HuH-7.5 (cell line): ENCODE results near the gene SHISAL1.

Experiments used
- DNase-seq: peaks from one replicate; pipeline ENCODE4 v3.0.0; 2011; ENCODE audit warnings: low spot score

Gene SHISAL1

DNA sequence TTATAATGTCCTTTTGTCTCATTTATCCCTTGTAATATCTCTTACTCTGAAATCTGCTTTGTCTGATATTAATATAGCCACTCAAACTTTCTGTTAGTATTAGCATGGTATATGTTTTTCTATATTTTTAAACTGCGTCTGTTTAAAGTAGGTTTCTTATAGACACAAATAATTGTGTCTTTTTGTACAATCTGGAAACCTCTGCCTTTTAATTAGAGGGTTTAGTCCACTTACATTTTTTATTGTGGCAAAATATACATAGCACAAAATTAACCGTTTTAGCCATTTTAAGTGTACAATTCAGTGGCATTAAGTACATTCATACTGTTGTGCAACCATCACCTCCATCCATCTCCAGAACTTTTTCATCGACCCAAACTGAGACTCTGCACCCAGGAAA lies 103.4 kb downstream of the SHISAL1 start:
- no peak for DNase-seq

DNA sequence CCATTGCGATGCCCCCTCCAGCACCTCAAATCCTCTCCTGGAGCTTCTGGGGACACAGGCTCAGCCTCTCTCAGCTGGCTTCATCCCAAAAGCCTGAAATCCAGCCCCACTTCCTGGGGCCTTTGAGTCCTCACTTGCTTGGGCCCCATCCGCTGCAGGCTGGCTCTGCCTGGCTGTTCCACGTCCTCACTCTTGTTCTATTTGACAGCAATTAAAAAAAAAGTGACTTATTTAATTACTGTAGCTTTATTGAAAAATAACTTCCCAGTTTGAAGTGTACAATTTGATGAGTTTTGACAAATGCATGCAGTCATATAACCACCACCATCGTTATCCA lies 104.8 kb downstream of the SHISAL1 start:
- DNase-seq: no peak

DNA sequence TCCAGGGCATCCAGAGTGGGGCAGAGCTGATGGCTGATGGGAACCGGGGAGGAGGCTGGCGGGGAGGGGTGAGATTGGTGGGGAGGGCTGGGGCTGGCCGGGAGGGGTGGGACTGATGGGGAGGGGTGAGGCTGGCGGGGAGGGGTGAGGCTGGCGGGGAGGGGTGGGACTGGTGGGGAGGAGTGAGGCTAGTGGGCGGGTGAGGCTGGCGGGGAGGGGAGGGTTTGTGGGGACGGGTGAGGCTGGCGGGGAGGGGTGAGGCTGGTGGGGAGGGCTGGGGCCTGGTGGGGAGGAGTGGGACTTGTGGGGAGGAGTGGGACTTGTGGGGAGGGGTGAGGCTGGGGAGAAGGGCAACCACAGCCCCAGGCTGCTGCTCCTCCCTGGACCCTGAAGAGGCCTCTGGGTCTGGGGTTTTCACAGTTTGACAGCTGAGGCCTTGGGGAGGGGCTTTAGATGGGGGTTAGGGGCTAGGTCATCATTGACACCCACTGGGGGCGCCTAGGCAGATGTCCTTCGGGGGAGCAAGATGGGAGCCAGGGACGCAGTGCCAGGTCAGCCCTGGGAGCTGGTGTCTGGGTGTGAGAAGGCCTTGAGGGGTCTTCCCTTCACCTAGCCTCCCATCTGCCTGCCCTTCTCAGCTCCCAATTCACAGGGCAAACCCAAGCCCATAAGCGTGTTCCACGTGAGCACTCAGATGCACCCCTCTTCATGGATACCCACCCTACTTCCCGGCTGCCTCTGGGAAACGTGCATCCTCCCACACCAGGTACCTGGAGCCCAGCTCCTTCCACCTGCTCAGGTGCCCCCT lies 105.4 kb downstream of the SHISAL1 start:
- no peak for DNase-seq

DNA sequence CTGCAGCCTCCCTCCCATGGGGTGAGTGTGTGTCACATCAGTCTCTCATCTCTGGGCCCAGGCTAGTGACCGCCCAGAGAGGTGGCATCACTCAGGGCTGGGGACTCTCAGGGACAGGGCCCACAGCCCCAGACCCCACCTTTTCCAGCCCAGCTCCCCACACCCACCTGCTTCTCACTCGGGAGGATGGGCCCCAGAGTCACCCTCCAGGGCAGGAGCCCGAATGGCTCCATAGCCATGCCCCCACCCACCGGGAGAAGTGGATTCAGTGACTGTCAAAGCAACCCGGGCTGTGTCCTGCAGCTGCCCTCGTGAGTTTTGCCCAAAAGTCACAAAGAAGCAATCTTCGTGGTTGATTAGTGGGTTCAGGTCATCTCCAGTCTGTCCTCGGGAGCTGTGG lies 106.1 kb downstream of the SHISAL1 start:
- DNase-seq: no peak

DNA sequence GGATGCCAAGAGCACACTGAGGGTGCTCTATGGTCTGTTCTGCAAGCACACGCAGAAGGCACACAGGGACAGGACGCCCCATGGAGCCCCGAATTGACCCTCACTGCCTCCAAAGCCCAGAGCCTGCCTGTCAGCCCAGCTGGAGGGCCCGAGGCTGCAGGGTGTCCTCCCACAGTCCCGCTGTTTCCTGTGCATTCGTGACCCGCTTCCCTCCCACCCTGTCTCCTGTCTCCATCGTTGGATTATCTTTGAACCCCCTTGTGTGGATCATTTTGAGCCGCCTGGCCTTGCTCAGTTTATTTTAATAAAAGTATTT lies 106.5 kb downstream of the SHISAL1 start:
- no peak for DNase-seq

DNA sequence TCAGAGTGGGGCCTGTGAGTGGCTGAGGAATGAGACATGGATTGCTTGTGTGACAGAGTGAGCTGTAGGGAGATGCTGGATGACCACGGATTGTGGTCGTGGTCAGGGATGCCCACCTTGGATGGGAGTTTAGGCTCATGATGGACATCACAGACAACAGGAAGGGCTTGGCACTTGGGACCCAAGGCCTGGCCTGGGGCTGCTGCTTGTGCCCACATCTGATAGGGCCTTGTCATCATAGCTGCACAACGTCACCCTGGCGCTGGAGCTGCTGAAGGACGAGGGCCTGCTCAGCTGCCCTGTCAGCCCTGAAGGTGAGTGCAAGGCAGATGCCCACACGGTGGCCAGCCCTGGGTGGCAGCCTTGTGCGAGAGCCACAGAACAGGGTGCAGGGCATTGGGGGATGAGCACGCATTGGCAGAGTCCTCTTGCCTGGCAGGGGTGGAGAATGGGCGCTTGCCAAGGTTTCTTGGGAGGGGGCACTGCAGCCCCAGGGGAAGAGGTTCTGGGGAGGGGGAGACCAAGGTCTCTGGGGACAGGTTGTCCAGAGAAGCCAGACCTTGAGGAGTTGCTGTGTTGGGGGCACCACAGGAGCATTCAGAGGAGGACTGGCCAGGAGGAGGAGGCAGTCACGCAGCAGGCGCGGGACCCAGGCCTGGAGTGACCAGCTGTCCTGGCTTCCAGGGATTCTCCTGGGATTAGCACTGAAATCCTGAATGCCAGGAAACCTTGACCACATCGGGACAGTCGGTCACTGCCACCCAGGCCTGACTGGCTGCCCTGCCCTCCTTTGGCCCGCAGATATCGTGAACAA lies 107.0 kb downstream of the SHISAL1 start:
- DNase-seq: no peak

DNA sequence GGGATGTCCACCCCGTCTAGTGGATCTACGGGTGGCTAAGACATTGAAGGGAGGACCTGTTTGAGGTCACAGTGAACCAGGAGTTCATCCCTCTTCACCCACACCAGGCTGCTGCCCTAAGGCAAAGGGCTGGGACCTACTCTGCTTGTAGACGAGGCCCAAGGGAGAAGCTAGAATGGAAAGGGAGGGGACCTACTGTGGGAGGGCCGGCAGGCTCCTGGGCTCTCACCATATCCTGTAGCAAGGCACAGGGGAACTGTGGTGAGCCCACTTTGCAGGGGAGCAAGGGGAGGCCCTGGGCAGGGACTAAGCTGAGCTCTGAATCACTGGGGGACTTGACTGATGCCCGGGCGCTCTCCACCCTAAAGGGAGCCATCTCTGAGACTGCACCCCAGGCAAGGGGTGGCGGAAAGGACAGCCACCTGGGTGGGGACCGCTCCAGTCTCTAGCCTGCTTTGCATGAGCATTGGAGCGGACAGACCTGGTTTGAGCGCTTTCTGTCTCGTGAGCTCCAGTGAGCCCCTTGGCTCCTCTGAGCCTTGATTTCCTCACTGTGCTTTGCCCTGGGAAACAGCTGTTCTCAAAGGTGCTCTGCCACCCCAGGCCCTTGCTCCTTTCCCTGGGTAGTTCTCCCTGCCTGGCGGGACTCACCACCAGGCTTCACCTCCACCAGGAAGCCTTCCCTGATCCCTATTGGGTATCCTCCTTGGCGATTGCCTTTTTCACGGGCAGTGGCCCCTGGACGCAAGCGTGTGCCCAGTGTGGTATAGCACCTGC lies 107.8 kb downstream of the SHISAL1 start:
- DNase-seq: no peak

DNA sequence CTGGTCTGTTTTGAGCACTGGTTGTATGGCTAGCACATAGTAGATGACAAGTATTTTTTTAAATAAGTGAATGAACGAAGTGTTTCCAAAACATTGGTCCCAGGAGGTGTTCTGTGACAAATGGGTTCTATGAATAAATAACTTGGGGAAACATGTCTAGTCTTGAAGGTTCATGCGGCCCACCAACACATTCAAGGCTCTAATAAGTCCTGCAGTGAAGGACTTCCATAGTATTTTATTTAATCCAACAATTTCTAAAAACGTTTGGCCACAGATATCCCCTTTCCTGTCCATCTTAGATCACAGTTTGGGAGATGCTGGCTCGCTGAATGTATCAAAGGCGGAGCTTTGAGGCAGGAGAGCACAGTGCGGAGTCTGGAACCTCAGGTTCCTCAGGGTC lies 109.5 kb downstream of the SHISAL1 start:
- DNase-seq: no peak

DNA sequence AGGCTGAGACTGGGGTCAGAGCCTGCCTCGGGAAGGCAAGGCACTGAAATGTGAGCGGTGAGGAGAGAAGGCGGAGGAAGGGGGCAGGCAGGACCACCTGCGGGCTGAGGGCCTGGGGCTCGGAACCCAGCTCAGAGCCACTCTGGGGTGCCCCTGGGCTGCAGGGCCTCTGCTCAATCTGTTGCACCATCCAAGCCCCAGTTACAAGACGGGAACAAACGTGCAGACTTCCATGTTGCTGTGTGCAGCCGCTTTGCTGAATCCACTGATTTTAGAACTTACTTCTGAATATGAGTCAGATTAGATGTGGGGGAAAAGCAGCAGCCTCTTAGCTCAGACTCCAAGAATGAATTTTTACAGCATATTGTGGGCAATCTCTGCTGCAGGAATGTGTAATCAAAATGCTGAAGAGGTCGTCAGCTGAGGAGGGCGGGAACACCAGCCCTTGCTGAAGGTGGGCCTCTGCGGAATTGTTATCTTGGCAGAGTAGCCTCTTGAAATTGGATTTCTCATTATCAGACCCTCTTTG lies 110.4 kb downstream of the SHISAL1 start:
- DNase-seq: no peak

DNA sequence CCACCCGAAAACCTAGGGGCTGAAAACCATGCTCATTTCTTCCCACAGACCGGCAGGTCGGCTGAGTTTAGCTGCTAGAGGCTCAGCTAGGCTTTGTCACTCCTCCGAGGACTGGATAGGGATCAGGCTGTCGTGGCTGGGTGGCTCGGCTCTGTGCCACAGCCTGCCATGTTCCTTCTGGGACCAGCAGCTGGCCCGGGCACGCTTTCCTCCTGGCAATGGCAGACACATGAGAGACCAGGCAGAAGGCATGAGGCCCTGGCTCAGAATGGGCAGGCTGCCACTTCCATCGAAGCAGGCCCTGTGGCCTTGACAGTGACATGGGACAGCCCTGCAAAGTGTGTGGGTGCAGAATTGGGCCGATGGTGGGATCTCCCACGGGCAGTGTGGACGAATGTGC lies 111.1 kb downstream of the SHISAL1 start:
- no peak for DNase-seq

DNA sequence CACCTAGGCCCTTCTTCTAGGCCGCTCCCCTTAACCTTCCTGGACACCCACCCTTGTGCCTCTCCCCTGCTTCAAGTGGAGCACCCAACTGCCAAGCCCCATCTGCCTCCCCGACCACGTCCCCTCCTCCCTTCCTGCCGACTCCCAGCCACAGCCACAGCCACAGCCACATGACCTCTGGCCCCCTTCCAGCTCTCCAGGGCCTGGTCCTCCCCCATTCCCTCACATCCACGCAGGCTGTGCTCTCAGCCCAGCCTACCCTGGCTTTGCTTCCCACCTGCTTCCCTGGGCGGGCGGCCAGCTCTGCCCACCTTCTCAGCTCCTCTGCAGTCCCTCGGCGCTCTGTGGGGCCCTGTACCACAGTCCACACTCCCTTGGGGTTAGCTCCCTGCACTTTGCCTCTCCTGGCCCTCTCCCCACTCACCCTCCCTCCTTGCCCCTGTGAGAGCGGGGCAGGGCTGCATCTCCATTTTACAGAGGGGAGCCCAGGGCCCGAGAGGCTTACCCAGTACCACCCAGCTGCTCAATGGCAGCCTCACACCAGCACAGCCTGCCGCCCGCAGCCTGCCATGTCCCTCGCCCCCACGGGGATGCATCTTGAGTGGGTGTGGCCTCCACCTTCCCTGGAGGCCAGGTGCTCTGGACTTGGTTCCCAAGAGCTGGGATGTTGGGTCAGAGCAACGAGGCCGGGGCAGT lies 111.7 kb downstream of the SHISAL1 start:
- no peak for DNase-seq

DNA sequence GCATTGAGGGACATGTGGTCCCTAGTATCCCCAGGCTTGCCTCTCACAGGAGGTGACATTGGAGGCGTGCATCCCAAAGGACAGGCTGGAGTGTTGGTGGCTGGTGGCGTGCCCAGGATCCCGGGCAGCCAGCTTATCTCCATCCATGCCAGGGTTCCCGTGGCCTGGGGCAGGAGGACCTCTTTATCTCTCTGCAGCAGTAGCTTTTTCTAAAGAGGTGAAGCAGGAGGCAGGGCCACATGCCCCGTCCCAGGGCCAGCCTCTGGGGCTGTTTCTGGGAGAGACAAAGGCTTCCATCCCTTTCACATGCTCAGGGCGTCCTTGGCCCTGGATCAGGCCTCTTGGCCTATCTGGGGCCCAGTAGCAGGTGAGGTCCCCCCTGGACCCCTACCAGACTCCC lies 112.3 kb downstream of the SHISAL1 start:
- no peak for DNase-seq

DNA sequence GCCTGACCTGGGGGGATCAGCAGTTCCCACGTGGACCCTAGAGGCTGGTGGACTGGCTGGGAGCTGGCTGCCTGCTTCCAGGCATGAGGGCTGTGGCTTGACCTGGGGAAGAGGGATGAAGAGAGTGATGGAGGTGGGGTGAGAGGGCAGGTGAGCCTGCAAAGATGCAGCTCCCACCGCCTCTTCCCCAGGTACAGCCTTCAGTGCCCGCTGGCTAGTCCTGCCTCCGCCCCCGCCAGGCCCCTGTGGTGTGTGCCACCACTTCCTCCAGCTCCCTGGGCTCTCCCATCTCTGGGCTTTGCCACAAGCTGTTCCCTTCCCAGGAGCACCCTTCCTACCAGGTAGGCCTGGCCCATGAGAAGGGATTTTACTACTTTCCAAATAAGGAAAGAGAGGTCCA lies 112.9 kb downstream of the SHISAL1 start:
- no peak for DNase-seq

DNA sequence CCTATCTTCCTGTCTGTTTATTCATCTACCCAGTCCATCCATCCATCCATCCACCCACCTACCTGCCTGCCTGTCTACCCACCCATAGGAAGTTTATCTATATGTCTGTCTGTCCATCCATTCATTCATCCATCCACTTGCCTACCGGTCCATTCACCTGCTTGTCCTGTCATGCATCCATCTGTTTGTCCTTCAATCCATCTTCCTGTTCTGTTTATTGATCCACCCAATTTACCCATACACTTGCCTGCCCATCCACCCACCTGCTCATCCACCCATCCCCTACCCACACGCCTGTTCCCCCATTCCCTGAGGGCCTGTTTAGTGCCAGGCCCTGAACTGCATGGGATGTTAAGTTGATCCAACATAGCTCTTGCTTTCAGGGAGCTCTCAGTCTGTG lies 113.6 kb downstream of the SHISAL1 start:
- DNase-seq: no peak

DNA sequence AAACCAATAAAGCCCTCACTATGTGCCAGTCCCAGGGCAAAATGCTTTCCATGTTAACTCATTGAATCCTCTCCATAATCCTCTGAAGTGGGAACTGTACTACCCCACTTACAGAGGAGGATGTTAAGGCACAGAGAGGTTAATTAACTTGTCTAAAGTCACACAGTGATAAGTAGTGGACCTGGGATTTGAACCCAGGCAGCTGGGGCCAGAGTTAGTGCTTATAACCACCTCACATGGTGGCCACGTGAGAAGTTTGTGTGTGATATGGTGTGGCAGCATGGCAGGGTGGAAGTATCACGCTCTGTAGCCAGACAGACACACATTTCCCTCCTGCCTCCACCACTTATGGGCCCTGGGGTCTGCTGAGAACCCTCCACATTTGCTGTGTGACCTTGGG lies 115.5 kb downstream of the SHISAL1 start:
- no peak for DNase-seq

DNA sequence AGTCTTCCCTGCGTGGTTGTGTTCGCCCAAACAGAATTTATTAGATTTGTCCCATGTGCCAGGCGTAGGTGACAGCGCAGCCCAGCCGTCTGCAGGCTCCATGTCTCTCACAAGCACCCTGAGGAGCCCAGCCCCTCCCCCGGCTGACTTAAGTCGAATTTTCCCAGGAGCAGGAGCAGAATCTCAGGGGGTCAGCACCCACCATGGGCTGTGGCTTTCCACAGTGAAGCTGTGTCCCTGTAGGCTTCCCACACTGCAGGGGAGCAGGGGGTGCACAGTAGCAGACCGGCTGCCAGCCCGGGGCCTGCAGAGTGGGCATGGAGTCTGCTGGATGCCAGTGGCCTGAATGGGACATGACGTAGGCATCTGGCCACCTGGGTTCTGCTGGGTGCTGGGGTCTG lies 116.0 kb downstream of the SHISAL1 start:
- no peak for DNase-seq

DNA sequence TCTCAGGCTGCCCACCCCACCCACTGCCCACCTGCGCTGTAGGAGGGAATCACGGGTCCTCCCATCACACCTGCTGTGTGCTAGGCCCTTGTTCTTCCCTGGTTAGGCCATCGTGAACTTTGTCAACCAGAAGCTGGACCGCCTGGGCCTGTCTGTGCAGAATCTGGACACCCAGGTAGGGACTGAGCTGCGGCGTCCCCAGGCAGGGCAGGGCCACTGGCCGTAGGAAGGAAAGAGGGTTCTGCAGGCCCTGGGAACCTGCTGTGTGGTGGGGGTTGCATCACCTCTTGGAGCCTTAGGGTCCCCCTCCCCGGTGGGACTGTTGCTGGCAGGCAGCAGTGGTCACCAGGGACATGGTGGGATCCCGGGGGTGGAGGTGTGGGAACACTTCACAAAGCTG lies 116.5 kb downstream of the SHISAL1 start:
- no peak for DNase-seq

DNA sequence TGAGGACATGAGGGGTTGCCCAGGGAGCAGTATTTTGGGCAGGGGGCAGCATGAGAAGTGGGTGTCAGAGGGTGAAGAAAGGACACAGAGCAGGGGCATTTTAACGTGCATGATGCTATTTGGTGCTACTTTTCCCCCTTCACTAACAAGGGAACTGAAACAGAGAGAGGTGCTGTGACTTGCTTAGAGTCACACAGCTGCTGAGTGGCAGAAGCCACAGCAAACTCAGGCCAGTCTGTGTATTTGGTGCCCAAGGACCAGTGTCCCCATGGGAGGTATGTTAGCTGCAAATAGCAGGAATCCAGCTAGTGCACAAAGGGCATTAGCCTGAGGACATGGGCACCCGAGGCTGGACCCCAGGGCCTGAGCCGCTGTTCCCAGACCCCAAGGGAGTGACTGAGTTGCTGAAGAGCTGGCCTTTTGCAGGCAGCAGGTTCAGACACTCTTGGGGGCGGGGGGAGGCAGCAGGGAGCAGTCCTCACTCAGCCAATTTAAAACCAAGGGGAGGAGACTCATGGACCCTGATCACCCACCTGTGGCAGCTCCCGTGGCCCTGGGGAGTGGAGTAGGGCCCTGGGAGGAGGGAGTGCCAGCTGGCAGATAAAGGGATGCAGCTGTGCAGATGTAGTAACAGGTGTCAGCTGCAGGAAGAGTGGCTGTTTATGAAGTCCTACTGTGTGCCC lies 117.4 kb downstream of the SHISAL1 start:
- no peak for DNase-seq

DNA sequence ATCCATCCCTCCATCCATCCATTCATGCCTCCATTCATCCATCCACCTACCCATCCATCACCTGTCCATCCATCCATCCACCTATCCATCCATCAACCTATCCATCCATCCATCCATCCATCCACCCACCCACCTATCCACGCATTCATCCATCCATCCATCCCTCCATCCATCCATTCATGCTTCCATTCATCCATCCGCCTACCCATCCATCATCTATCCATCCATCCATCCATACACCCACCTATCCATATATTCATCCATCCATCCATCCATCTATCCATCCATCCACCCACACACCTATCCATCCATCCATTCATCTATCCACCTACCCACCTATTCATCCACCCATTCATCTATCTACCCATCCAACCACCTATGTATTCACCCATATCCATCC lies 118.2 kb downstream of the SHISAL1 start:
- no peak for DNase-seq
